ENCODE measurements around the gene GTF2H2C_2.
"Not testable (repeated sequence)": the region's sequence is repeated elsewhere in the genome, so short reads cannot be mapped to it uniquely, and the experiment has no call there.

Gene GTF2H2C_2

DNA sequence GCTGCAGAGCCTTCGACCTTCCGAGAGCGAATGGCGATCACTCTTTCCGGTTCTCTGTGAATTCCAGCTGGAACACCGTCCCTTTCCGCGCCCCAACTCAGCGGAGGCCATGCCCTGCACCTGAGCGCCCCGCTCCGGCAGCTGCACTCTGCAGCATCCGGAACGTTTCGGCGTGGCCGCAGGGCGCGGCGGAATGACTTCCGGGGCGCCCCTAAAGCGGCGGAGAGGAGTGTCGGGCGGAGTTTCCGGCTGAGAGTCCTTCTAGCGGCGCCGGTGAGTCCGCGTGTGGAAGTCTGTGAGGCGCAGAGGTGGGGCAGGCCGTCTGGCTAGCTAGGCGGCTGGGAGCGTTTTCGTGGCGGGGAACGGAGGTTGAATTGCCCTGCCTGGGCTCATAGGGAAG, at the start of gene GTF2H2C_2:
TSS of gene GTF2H2C_2 (plus strand) at position 252 of the 400 bp plus-strand sequence.
- not testable (repeated sequence) for DNase-seq

DNA sequence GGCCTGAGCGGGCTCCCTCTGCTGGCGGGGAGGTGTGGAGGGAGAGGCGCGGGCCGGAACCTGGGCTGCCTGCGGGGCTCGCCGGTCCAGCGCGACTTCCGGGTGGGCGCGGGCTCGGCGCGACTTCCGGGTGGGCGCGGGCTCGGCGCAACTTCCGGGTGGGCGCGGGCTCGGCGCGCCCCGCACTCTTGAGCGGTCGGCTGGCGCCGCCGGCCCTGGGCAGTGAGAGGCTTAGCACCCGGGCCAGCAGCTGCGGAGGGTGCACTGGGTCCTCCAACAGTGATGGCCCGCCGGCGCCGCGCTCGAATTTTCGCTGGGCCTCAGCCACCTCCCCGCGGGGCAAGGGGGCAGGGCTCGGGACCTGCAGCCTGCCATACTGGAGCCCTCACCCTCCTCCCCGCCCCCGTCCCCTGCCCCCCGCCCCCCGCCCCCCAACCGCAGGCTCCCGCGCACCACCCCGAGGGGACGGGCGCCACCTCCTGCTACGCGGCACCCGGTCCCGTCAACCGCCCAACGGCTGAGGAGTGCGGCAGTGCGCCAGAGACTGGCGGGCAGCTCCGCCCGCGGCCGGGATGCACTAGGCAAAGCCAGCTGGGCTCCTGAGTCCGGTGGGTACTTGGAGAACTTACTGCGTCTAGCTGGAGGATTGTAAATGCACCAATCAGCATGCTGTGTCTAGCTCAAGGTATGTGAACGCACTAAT, 14.0 kb upstream of the GTF2H2C_2 start:
- not testable (repeated sequence) for DNase-seq

DNA sequence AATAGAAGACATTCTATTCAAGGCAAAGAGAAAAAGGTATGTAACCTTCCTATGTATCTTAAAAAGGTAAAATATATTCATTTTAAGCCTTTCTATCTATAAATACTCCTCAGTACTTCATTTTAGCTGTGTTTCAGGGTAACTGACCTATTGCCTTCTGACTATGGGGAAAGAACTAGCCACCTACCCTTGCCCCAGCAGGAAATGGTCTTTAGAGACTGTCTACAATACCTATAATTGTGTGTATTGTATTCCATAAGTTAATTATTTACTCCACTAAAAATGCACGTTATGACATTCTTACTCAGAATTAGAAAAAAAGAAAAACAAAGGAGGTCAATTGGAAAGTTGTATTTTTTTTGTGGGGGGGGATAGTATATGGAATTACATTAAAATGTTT, 6.2 kb downstream of the GTF2H2C_2 start:
- DNase-seq: not testable (repeated sequence)

DNA sequence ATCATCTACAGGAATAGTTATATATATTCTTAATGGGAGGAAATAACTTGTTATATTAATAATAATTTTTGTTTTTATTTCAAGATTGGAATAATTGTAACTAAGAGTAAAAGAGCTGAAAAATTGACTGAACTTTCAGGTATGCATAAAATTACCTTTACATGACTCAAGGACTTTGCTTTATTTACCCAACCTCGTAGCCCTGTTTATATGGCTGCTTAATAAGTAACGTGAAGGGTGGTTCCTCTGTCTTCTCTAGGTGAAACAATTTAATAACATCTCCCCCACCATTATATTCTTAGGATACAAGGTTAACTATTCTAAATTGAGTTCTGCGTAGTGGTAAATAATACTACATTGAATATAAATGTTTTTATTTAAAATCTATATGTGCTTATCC, 8.0 kb downstream of the GTF2H2C_2 start:
- not testable (repeated sequence) for DNase-seq

DNA sequence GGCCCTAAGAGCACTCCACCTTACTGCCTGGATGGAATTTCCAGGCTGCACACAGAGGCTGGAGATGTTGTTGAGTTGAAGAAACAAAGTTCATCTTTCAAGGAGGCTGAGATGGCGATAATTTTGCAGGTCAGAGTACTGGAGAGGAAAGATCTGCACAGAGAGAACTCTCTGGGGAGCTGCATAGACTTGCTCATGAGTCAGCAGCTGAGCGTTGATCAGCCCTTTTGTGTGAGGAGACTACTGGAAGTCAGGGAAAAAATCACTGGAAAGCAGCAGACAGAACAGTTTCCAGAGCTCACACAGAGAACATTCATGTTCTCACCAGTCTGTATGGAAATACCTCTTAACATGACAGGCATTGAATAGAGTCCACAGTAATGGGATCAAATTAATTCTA, 23.4 kb downstream of the GTF2H2C_2 start:
- not testable (repeated sequence) for DNase-seq

DNA sequence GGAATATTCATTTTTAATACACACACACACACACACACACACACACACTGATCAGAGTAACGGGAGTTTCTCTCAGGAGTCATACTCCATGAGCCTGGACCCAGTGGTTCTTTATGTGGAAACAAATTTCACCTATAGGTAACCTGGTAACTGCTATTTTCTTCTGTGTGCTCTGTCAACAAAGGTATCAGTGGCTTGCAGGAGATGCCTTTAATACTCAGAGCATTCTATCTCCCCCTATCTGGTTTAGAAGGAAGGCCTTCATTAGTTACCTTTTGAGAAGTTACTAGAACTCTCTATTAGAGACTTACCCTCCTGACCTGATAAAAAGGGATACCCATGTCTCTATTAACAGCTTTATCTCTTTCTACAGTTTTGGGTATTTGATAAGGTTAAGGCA, 34.4 kb downstream of the GTF2H2C_2 start:
- DNase-seq: not testable (repeated sequence)

DNA sequence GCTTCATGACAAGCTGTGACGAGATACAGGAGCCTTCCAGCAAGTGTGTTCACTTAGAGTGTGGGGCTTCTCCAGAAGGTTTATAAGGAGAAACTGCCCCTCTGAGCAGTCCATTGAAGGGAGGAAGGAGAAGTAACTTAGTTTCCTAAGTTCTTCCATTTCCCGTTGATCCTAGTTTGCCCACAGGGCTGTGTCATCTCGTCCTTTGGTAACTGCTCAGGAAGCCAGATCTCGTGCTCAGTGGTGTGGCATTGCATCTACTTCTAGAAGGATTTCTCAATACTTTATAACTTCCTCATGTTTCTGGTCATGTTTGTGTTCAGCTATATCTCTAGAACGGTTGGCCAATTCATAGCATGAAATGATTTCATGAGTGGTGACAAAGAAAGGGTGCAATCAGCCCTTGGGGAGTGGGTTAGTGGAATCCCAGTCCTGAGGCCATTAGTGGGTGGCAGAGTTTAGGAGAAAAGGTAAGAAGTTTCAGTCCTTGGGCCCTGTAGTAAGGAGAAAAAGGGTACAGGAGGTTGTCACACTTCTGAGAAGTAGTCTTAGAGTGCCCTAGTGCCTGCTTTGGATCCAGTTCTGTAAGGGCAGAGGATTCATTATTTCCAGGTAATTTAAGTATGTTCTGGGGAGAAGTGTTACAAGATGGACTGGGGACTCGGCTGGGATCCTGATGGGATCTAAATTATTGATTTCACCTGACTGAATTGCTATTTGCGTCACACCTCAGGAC, 36.2 kb downstream of the GTF2H2C_2 start:
- DNase-seq: not testable (repeated sequence)

DNA sequence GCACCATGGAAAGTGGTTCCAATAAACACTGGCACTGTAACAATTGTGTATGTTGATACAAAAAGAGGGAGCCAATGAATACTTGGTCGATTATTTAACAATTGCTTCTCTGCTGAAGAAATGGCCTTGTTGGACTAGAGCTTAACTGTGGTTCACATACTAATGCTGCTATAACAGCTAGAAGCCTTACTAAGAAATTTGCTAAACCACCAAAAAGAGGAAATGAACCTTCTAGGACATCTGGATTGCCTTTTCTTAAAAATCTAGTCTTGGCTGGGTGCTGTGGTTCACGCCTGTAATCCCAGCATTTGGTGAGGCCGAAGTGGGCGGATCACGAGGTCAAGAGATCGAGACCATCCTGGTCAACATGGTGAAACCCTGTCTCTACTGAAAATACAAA, 41.9 kb downstream of the GTF2H2C_2 start:
- DNase-seq: not testable (repeated sequence)

DNA sequence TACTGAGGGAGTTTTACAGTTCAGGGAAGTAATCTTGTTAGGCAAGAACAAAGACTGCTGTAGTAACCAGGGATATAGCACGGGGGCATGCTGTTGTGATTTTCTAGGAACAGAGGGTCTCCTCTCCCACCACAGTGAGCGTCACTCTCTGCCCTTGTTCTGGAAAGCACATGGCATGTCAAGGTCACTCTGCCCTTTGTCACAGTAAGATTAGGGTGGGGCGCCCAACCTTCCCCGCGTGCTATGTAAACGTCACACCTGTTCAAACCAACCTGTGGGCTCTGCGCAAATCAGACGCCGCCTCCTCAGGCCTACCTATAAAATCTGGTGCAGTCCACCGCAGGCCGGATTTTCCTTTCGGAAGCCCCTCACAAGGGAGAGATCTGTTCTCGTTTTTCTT, 44.0 kb downstream of the GTF2H2C_2 start:
- not testable (repeated sequence) for DNase-seq

DNA sequence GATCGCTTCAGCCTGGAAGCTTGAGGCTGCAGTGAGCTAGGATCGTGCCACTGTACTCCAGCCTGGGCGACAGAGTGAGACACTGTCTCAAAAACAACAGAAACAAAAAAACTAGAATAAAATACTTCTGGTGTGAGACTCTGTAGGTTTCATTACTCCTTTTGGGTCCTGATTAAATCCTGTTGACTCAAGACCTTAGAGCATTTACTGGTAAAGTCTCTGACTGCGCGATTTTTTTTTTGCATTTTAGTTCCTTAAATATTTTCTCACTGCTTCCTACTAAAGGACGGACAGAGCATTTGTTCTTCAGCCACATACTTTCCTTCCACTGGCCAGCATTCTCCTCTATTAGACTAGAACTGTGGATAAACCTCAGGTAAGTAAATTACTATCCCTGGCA, 46.8 kb downstream of the GTF2H2C_2 start:
- DNase-seq: not testable (repeated sequence)

DNA sequence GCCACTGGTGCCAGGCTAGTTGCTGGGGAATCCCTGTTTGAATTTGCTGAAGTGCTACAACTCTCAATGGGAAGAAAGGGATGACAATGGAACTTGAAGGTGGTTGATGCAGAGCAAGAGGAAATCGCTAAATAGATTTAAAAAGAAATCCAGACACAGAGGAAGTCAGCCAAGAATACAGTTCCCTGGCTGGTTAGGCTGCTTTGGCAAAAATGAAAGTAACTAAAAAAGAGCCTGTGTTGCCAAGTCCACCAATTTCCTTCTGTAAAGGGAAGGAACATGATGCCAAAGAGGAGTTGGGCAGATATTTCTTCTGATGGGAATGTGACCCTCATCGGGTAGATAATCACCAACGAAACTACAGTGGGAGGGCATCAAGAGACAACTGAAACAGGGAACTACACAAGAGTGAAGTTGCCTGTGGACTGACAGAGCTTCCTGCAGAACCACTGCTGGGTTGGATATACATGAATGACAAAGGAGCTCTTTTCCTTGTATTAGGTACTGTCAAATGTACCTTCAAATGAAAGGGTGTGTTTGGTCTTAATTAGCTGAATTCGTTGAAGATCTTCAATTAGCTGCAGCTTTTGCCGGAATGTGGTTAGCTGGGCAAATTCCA, 49.0 kb downstream of the GTF2H2C_2 start:
- DNase-seq: not testable (repeated sequence)

DNA sequence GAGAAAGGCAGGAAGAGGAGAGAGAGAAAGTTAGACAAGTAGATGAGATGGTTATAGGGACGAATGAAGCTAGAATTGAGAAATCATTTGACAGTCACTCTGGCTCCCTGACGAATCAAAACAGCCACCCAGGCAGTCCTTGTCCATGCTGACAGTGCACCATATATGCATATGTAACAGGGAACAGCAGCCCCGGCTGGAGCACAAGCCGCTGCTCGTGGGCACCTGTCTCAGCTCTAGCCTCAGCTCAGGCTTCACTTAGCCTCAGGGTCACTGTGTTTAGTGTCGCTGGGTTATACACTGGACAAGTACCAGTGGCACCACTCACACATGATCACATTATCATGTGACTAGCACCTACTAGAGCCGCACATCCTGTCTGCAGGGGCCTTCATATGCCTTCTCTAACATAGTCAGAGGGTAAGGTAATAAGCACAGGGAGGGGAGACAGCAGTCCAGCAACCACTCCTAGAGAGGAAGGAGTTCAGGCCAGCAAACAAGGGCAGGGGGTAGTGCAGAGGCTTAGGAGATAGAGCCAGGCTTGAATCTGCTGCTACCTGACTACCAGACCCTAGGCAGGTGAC, 54.9 kb downstream of the GTF2H2C_2 start:
- DNase-seq: not testable (repeated sequence)
